Heart left ventricle (tissue), 13 donors: ENCODE results near the gene CD96.

Source experiments
- POLR2A ChIP-seq, 2 donors: fragments of 450-650 bp; IDR thresholded peaks; one replicate each; pipeline ENCODE4 v1.6.1; 2017; ENCODE audit warnings: antibody characterized with exemption in 2 of 2, mild to moderate bottlenecking in 2 of 2, moderate library complexity in 2 of 2
- TF ChIP-seq, protein P1 (sequence below), 12 donors: fragments of 200-600 bp; sonication (generic) in 4 of 12; IDR thresholded peaks; one replicate each; pipeline versions ENCODE4 v1.5.0 to v1.8.0; 2018 to 2022; ENCODE audit warnings: antibody characterized with exemption in 12 of 12, mild to moderate bottlenecking in 5 of 12
- donor health status: ischemic (EF 13 %, LVEDD 7.1; RV severe dilation, severe dysfunction).
- donor health status: DM: no; HTN: yes; CAD: no.
- donor health status: DM: no; HTN: no; CAD: no.
- donor health status: ischemic (EF 25% LVEDD 6.9; RV normal size, moderate dysfunction).
- donor health status: ischemic (EF 25% LVEDD 5.7; RV mildly dilated, moderate dysfunction).
- donor health status: ischemic (EF 35%, LVEDD 5.7; RV mildly dilated, moderate dysfunction).
- donor health status: nonischemic (EF 11% LVEDD 7.7; RV severe dilation, severe dysfunction).
- donor health status: DM: yes; HTN: yes; CAD: no.
- donor health status: PGD.
- donor health status: ischemic (EF 29% LVEDD 5.4; RV normal size, mild dysfunction).
- donor health status: nonischemic (EF 23%, LVEDD 6.1; RV moderate dilation, normal function).

DNA sequence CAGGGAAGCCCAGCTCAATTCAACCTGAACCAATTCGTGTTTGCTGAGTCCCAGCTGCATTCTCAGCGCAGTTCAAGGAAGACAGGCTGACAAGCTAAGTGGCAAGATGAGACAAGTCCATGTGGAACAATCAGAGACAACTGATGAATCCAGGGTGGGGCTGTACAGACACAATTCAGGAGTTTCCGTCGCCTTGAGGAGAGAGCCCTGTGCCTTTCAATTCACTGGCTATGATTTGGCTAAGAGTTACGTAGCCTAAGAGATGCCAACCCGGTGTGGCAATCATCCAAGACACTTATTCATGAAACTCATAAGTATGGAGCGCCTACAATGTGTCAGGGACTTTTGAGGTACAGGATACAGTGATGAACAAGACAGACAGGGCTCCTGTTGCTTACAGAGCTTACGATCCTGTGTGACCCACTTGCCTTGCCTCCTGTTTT is 68.6 kb downstream of the CD96 start:
- TF ChIP-seq, protein P1, sequence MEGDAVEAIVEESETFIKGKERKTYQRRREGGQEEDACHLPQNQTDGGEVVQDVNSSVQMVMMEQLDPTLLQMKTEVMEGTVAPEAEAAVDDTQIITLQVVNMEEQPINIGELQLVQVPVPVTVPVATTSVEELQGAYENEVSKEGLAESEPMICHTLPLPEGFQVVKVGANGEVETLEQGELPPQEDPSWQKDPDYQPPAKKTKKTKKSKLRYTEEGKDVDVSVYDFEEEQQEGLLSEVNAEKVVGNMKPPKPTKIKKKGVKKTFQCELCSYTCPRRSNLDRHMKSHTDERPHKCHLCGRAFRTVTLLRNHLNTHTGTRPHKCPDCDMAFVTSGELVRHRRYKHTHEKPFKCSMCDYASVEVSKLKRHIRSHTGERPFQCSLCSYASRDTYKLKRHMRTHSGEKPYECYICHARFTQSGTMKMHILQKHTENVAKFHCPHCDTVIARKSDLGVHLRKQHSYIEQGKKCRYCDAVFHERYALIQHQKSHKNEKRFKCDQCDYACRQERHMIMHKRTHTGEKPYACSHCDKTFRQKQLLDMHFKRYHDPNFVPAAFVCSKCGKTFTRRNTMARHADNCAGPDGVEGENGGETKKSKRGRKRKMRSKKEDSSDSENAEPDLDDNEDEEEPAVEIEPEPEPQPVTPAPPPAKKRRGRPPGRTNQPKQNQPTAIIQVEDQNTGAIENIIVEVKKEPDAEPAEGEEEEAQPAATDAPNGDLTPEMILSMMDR (IDR thresholded peaks at IDR 0.05) = no peak
- TF ChIP-seq POLR2A (IDR thresholded peaks at IDR 0.05) = no peak
